Liver (tissue), 3 donors: Measurements from ENCODE around the gene RXRB.

Experiments used
- ATF3 ChIP-seq: IDR thresholded peaks from 2 replicates; pipeline ENCODE4 v1.6.1; 2016; ENCODE audit warnings: antibody characterized with exemption
- FOXA2 ChIP-seq: IDR thresholded peaks from 2 replicates; pipeline ENCODE4 v1.6.1; 2016; ENCODE audit warnings: antibody characterized with exemption
- GABPA ChIP-seq, 2 donors: IDR thresholded peaks in 1 of 2; conservative IDR thresholded peaks in 1 of 2; 2 replicates each; pipeline ENCODE4 v1.6.1; 2016; ENCODE audit warnings: antibody characterized with exemption in 2 of 2, mild to moderate bottlenecking in 1 of 2, moderate library complexity in 1 of 2
- JUND ChIP-seq, 2 donors: IDR thresholded peaks; 2 replicates each; pipeline ENCODE4 v1.6.1; 2016; ENCODE audit warnings: antibody characterized with exemption in 2 of 2
- RAD21 ChIP-seq, 2 donors: IDR thresholded peaks; 2 replicates each; pipeline ENCODE4 v1.6.1; 2016; ENCODE audit warnings: antibody characterized with exemption in 2 of 2, mild to moderate bottlenecking in 2 of 2
- REST ChIP-seq: IDR thresholded peaks from 2 replicates; pipeline ENCODE4 v1.6.1; 2016; ENCODE audit warnings: antibody characterized with exemption, mild to moderate bottlenecking
- RXRA ChIP-seq, 2 donors: IDR thresholded peaks; 2 replicates each; pipeline ENCODE4 v1.6.1; 2017 to 2018; ENCODE audit warnings: antibody characterized with exemption in 2 of 2, mild to moderate bottlenecking in 1 of 2
- SP1 ChIP-seq: IDR thresholded peaks from 2 replicates; pipeline ENCODE4 v1.6.1; 2018; ENCODE audit warnings: antibody characterized with exemption, mild to moderate bottlenecking
- TAF1 ChIP-seq: conservative IDR thresholded peaks from 2 replicates; pipeline ENCODE4 v1.6.1; 2016; ENCODE audit warnings: antibody characterized with exemption, mild to moderate bottlenecking
- YY1 ChIP-seq: IDR thresholded peaks from 2 replicates; pipeline ENCODE4 v1.6.1; 2016; ENCODE audit warnings: antibody characterized with exemption, mild to moderate bottlenecking
- ZBTB33 ChIP-seq: IDR thresholded peaks from 2 replicates; pipeline ENCODE4 v1.6.1; 2016; ENCODE audit warnings: antibody characterized with exemption
- TF ChIP-seq, protein P1 (sequence below): IDR thresholded peaks from 2 replicates; pipeline ENCODE4 v1.6.1; 2016; ENCODE audit warnings: antibody characterized with exemption
- TF ChIP-seq, protein P2 (sequence below): fragments of 150-350 bp; IDR thresholded peaks from 2 replicates; pipeline ENCODE4 v1.5.1; 2017; ENCODE audit warnings: improper control_type of control experiment, low read depth, low read length; ENCODE audit not compliant: missing input control
- donor health status: healthy.
- donor health status: healthy.

DNA sequence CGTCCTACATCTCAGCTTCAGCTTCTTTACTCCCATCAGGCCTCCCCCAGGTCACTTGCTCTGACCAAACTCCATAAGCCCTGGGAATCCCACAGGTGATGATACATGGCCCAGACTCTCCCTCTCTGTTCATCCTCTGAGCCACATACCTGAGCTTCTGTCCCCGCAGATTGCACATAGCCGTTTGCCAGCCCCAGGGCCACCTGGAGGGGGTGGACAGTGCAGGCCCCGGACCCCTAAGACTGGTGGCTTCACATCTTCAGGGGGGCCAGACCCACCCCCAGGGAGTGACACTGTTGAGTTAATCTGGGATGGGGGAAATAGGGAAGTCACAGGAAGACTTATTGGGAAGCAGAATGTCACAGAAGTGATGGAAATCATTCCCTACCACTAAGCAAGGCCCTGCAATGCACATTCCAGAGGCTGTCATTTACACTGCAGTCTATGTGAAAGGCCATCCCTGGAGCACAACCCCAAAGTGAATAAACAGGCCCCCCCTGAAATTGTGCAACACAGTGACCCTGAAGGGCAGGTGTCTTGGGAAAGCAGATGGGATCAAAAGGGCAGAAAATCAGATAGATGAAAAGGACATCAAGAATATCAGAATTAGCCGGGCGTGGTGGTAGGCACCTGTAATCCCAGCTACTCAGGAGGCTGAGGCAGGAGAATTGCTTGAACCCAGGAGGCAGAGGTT is 2.2 kb downstream of the RXRB start:
- TF ChIP-seq TAF1 (no peak), JUND (IDR thresholded peaks at IDR 0.05) (peak in 1 of 2 donors; percentile 48), REST (peak; percentile 85), ZBTB33 (peak; percentile 76), RAD21 (IDR thresholded peaks at IDR 0.05) (no peak), YY1 (peak; percentile 49), GABPA (IDR thresholded peaks at IDR 0.05 in 1 of 2, conservative IDR thresholded peaks at IDR 0.05 in 1 of 2) (peak in 1 of 2 donors; percentile 50), RXRA (IDR thresholded peaks at IDR 0.05) (peak; percentile 90 to 93), SP1 (peak; percentile 90), FOXA2 (peak; percentile 33), ATF3 (no peak)
- TF ChIP-seq, protein P1, sequence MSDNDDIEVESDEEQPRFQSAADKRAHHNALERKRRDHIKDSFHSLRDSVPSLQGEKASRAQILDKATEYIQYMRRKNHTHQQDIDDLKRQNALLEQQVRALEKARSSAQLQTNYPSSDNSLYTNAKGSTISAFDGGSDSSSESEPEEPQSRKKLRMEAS, result peak; percentile 63
- TF ChIP-seq, protein P2, sequence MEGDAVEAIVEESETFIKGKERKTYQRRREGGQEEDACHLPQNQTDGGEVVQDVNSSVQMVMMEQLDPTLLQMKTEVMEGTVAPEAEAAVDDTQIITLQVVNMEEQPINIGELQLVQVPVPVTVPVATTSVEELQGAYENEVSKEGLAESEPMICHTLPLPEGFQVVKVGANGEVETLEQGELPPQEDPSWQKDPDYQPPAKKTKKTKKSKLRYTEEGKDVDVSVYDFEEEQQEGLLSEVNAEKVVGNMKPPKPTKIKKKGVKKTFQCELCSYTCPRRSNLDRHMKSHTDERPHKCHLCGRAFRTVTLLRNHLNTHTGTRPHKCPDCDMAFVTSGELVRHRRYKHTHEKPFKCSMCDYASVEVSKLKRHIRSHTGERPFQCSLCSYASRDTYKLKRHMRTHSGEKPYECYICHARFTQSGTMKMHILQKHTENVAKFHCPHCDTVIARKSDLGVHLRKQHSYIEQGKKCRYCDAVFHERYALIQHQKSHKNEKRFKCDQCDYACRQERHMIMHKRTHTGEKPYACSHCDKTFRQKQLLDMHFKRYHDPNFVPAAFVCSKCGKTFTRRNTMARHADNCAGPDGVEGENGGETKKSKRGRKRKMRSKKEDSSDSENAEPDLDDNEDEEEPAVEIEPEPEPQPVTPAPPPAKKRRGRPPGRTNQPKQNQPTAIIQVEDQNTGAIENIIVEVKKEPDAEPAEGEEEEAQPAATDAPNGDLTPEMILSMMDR, result no peak
